Middle frontal gyrus (tissue), 1 donor: ENCODE results near the gene TNS3.

Experiments used
- DNase-seq: peaks from one replicate; pipeline ENCODE4 v3.0.0-alpha.2; 2015; ENCODE audit warnings: low spot score; ENCODE audit errors: extremely low spot score

The TNS3 gene

GRCh38 chr7:47389923-47390630 lies 191.8 kb downstream of the TNS3 start:
- no peak for DNase-seq

- DNase-seq: no peak
Measured at GRCh38 chr7:47389171-47389922, 192.6 kb downstream of the TNS3 start.

- DNase-seq: no peak
Measured at GRCh38 chr7:47387506-47387905, 194.4 kb downstream of the TNS3 start.

- no peak for DNase-seq
Measured at GRCh38 chr7:47386273-47386835, 195.6 kb downstream of the TNS3 start.

GRCh38 chr7:47385536-47386125 lies 196.3 kb downstream of the TNS3 start:
- DNase-seq: no peak

- no peak for DNase-seq
Measured at GRCh38 chr7:47384755-47385535, 197.0 kb downstream of the TNS3 start.

GRCh38 chr7:47383696-47384445 lies 198.0 kb downstream of the TNS3 start:
- no peak for DNase-seq

GRCh38 chr7:47383072-47383471 lies 198.8 kb downstream of the TNS3 start:
- DNase-seq: no peak

GRCh38 chr7:47382200-47382599 lies 199.7 kb downstream of the TNS3 start:
- DNase-seq: no peak

GRCh38 chr7:47381134-47381495 lies 200.8 kb downstream of the TNS3 start:
- no peak for DNase-seq

GRCh38 chr7:47380325-47381133 lies 201.4 kb downstream of the TNS3 start:
- DNase-seq: no peak

- no peak for DNase-seq
Measured at GRCh38 chr7:47379629-47380324, 202.1 kb downstream of the TNS3 start.

GRCh38 chr7:47378728-47379395 lies 203.0 kb downstream of the TNS3 start:
- no peak for DNase-seq

GRCh38 chr7:47377741-47378140 lies 204.2 kb downstream of the TNS3 start:
- DNase-seq: no peak

- DNase-seq: no peak
Measured at GRCh38 chr7:47376991-47377616, 204.8 kb downstream of the TNS3 start.

GRCh38 chr7:47375121-47375938 lies 206.6 kb downstream of the TNS3 start:
- DNase-seq: no peak

GRCh38 chr7:47374538-47374937 lies 207.4 kb downstream of the TNS3 start:
- no peak for DNase-seq
